ENCODE measurements around the gene STPG3.
A peak's percentile ranks its signal among the peaks of the same experiment; 100 is the strongest.

STPG3 gene

GRCh38 chr9:137276473-137277328 lies 25.6 kb downstream of the STPG3 start:
- POLR2A ChIA-PET: interaction anchor here (1.0 to 2.2 kb wide), 3 partner anchors 12 to 36 kb away, joined by 4 to 18 read pairs (median 8); partner anchors contain the start of gene TUBB4B
- CTCF ChIA-PET: interaction anchor here (0.9 to 1.9 kb wide), 8 partner anchors 9 to 168 kb away, joined by 3 to 7 read pairs (median 6); partner anchors contain the start of genes EXD3 and NOXA1
- H3K4me3 ChIP-seq (ENCODE audit: low read depth, low read length): peak overlapping the region; percentile 63; the same call in 1 of the 2 replicates
- no peak for DNase-seq (ENCODE audit: low read depth, low spot score)
- TF ChIP-seq, protein P1, sequence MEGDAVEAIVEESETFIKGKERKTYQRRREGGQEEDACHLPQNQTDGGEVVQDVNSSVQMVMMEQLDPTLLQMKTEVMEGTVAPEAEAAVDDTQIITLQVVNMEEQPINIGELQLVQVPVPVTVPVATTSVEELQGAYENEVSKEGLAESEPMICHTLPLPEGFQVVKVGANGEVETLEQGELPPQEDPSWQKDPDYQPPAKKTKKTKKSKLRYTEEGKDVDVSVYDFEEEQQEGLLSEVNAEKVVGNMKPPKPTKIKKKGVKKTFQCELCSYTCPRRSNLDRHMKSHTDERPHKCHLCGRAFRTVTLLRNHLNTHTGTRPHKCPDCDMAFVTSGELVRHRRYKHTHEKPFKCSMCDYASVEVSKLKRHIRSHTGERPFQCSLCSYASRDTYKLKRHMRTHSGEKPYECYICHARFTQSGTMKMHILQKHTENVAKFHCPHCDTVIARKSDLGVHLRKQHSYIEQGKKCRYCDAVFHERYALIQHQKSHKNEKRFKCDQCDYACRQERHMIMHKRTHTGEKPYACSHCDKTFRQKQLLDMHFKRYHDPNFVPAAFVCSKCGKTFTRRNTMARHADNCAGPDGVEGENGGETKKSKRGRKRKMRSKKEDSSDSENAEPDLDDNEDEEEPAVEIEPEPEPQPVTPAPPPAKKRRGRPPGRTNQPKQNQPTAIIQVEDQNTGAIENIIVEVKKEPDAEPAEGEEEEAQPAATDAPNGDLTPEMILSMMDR (IDR thresholded peaks at IDR 0.05; ENCODE audit: insufficient read depth, low read length, missing control alignments): no peak

DNA sequence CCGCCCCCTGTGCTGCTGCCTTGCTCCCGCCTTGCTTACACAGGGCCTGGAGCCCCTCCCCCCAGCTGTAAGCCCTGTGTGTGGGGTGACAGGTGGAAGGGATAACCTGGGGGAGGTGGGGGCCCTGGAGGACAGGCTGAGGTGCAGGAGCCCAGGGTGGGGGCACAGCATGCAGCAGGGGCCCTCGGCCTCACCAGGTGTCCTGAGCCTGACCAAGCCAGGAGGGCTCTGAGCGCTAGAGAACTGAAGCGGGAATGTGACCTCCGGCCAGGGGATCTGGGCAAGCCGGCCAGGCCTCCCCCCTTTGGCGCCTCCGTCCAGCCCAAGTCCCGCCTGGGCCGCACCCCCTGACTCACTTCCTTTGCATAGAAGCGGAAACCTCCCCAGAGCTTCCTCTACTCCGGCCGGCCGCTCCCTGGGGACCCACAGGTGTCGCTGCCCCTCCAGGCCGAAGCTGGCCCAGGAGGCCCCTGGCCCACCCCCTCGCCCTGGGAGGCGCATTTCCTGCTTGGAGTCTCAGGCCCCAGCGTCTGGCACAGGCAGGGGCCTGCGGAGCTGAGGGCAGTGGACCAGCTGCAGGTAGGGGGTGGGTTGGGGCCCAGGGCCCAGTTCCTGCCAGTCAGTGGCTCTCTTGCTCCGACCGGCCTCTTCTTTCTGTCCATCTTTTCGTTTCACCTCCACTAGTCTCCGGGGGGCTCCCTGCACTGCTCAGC lies 26.4 kb downstream of the STPG3 start, which contains the start of gene TOR4A:
TOR4A (plus strand) TSS at position 398 of the 713 bp plus-strand sequence. CDS start 964 bp downstream, outside the sequence.
- CTCF ChIA-PET: interaction anchor here (0.8 to 1.9 kb wide), 9 partner anchors 9 to 167 kb away, joined by 3 to 7 read pairs (median 5); partner anchors contain the start of genes EXD3 and NOXA1

DNA sequence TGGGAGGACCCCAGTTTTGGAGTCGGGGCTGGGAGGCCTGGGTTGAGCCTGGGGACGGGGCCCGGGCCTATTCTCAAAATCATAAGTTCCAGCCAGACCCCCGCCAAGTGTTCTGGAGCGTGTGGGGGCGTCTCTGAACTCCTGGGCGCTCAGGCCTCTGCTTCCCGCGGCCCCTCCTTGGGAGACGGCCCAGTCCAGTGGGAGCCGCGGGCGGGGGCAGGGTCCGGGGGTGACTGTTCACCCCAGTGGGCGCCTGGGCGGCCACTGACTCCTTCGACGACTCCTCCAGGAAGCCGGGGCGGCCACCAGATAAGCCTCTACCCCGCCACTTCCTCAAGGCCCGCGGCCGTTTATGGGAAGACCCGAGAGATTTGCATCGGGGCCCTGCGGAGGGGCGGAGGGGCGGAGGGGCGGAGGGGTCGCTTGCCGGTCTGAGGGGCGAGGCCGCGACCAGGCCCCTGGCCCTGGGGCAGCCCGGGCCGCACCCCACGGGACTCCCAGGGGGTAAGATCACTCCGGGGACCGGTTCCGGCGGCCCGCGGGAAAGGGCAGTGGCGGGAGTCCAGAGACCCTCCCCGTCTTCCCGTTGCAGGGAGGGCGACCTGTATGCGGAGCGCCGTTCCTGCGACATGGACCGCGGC lies 27.1 kb downstream of the STPG3 start:
- ChIA-PET CTCF (interaction anchor here (0.8 to 1.9 kb wide), 6 partner anchors 9 to 145 kb away, joined by 3 to 7 read pairs (median 6); partner anchors contain the start of genes EXD3 and NOXA1), POLR2A (interaction anchor here (1.0 to 2.2 kb wide), 3 partner anchors 14 to 37 kb away, joined by 4 to 18 read pairs (median 8); partner anchors contain the start of gene TUBB4B)
- H3K4me3 ChIP-seq (ENCODE audit: low read depth, low read length): peak overlapping the region; percentile 63
- TF ChIP-seq, protein P1 (IDR thresholded peaks at IDR 0.05; ENCODE audit: insufficient read depth, low read length, missing control alignments): no peak
- DNase-seq (ENCODE audit: low read depth, low spot score): no peak

More for the DNA sequence above, 26.4 kb downstream of the STPG3 start, which contains the start of gene TOR4A:
- POLR2A ChIA-PET: interaction anchor here (1.0 to 2.2 kb wide), 3 partner anchors 13 to 36 kb away, joined by 4 to 18 read pairs (median 8); partner anchors contain the start of gene TUBB4B
- peak within 1 kb of the TSS; percentile 63 for H3K4me3 ChIP-seq (ENCODE audit: low read depth, low read length)
- TF ChIP-seq, protein P1 (IDR thresholded peaks at IDR 0.05; ENCODE audit: insufficient read depth, low read length, missing control alignments): no peak
- DNase-seq (ENCODE audit: low read depth, low spot score): peak; percentile 26

DNA sequence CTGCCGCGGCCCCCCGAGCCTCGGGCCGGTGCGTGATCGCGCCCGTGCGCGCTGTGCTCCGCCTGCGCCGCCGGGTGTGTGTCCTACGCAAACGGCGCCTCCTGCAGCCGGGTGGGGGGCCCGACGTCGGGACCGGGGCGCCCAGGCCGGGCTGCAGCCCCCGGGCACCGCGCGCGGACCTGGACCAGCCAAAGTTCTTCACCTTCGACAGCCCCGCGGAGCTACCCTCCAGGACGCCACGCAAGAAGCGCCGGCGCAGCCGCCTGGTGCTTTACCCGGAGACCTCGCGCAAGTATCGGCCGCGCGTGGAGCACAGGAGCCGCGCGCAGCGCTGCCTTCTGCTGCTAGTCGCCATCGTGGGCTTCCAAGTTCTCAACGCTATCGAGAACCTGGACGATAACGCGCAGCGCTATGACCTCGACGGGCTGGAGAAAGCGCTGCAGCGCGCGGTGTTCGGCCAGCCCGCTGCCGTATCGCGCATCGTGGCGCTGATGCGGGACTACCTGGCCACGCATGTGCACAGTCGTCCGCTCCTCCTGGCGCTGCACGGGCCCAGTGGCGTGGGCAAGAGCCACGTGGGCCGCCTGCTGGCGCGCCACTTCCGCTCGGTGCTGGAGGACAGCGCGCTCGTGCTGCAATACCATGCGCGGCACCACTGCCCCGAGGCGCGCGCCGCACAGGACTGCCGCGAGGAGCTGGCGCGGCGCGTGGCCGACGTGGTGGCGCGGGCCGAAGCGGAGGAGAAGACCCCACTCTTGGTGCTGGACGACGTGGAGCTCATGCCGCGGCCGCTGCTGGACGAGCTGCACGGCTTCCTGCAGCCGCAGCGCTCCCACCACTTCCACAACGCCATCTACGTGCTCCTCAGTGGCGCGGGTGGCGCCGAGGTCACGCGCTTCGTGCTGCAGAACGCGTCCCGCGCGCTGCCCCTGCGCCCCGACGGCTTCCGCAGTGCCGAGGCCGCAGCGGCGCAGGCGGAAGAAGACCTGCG lies 27.9 kb downstream of the STPG3 start:
- H3K4me3 ChIP-seq (ENCODE audit: low read depth, low read length): peak overlapping the region; percentile 63
- POLR2A ChIA-PET: interaction anchor here (1.2 kb wide), 1 partner anchor 38 kb away, joined by 3 read pairs; the partner anchor contains the start of gene TUBB4B
- no peak for DNase-seq (ENCODE audit: low read depth, low spot score)
- TF ChIP-seq, protein P1 (IDR thresholded peaks at IDR 0.05; ENCODE audit: insufficient read depth, low read length, missing control alignments): no peak
- CTCF ChIA-PET: interaction anchor here (1.4 kb wide), 1 partner anchor 15 kb away, joined by 5 read pairs; no protein-coding TSS in a partner anchor
